Measurements from ENCODE around the gene TCL1A. TPM values are rescaled to one million over a fixed set of nuclear protein-coding genes. Genes with fewer than 3 reads are reported as not detected.

TCL1A gene
- total RNA-seq, 4 donors from 2014 or later: 2.6 TPM; not detected in 3

- no peak for DNase-seq
- Histone ChIP-seq H3K4me1 (no peaks in the 10 kb centered on the region), H3K36me3 (no peaks in the 10 kb centered on the region), H3K4me3 (no peak overlapping the region), H3K27ac (no peak overlapping the region), H3K9me3 (no peaks in the 10 kb centered on the region), H3K27me3 (no peaks in the 10 kb centered on the region)
- intact Hi-C loops (cut with DNase I; ENCODE audit: low total_unique reads): no loop called here
- TF ChIP-seq, protein P1, sequence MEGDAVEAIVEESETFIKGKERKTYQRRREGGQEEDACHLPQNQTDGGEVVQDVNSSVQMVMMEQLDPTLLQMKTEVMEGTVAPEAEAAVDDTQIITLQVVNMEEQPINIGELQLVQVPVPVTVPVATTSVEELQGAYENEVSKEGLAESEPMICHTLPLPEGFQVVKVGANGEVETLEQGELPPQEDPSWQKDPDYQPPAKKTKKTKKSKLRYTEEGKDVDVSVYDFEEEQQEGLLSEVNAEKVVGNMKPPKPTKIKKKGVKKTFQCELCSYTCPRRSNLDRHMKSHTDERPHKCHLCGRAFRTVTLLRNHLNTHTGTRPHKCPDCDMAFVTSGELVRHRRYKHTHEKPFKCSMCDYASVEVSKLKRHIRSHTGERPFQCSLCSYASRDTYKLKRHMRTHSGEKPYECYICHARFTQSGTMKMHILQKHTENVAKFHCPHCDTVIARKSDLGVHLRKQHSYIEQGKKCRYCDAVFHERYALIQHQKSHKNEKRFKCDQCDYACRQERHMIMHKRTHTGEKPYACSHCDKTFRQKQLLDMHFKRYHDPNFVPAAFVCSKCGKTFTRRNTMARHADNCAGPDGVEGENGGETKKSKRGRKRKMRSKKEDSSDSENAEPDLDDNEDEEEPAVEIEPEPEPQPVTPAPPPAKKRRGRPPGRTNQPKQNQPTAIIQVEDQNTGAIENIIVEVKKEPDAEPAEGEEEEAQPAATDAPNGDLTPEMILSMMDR (IDR thresholded peaks at IDR 0.05): no peak
- no peak for TF ChIP-seq POLR2A (IDR thresholded peaks at IDR 0.05)
Observed at GRCh38 chr14:95758331-95758730, 44.4 kb upstream of the TCL1A start.

DNA sequence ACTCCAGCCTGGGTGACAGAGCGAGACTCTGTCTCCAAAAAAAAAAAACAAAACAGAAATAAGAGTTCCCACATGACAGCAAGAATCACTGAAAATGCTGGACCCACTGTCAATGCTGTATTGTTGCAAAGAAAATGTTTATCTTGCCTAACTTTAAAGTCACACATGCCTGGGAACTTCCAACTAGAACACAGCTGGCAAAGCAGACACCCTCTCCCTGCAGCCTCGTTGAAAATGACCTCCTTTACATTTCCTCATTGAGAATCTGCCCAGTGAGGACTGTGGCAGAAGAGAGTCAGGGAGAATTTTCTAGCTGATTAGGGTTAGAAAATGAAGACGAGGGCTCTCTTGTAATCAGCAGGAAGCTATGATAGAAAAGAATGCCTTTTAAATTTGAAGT lies 42.8 kb upstream of the TCL1A start:
- no peak overlapping the region for H3K4me3 ChIP-seq
- DNase-seq: no peak
- intact Hi-C loops (cut with DNase I; ENCODE audit: low total_unique reads): no loop called here
- no peak for TF ChIP-seq POLR2A (IDR thresholded peaks at IDR 0.05)
- TF ChIP-seq, protein P1 (IDR thresholded peaks at IDR 0.05): no peak
- no peaks in the 10 kb centered on the region for H3K36me3 ChIP-seq
- no peak overlapping the region for H3K27ac ChIP-seq
- no peaks in the 10 kb centered on the region for H3K9me3 ChIP-seq
- H3K27me3 ChIP-seq: no peaks in the 10 kb centered on the region
- H3K4me1 ChIP-seq: no peaks in the 10 kb centered on the region

DNA sequence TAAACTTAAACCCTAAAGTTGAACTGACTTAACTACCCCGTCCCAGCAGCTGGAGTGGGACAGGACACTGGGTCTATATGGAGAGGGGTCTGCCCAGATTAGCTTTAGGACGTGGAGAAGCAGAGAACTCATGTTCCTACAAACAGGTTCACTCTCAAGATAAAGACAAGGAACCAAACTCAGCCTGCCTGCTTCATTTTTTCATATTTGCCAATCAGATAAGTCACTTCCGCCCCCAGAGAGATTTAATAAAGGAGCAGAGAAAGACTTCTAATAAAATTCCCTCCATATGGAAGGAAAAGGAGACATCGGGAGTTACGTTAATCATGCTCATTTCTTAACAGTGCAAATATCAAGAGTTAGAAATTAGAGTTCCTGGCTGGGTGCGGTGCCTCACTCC lies 42.2 kb upstream of the TCL1A start:
- DNase-seq: no peak
- Histone ChIP-seq H3K9me3 (no peaks in the 10 kb centered on the region), H3K36me3 (no peaks in the 10 kb centered on the region), H3K27me3 (no peaks in the 10 kb centered on the region), H3K4me3 (no peak overlapping the region), H3K4me1 (no peaks in the 10 kb centered on the region), H3K27ac (no peak overlapping the region)
- intact Hi-C loops (cut with DNase I; ENCODE audit: low total_unique reads): no loop called here
- TF ChIP-seq, protein P1 (IDR thresholded peaks at IDR 0.05): no peak

DNA sequence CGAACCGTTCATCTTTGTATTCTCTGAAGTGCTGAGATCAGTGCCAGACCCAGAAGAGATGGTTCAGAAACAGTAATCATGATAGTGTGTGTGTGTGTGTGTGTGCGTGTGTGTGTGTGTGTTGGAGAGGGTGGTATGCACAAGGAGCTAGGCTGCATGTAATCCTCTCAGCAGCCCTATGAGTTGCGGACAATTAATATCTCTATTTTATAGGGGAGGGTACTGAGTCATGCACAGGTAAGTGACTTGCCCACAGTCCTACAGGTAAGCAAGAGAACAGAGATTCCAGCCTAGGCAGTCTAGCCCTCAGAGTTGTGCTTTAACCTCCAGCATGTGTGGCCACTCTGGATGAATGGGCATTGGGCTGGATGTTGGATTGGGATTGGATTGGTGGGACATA lies 27.9 kb upstream of the TCL1A start:
- H3K36me3 ChIP-seq: no peaks in the 10 kb centered on the region
- no peak overlapping the region for H3K4me3 ChIP-seq
- H3K9me3 ChIP-seq: no peaks in the 10 kb centered on the region
- H3K27ac ChIP-seq: no peak overlapping the region
- TF ChIP-seq, protein P1 (IDR thresholded peaks at IDR 0.05): no peak
- TF ChIP-seq POLR2A (IDR thresholded peaks at IDR 0.05): no peak
- intact Hi-C loops (cut with DNase I; ENCODE audit: low total_unique reads): no loop called here
- H3K4me1 ChIP-seq: no peaks in the 10 kb centered on the region
- no peaks in the 10 kb centered on the region for H3K27me3 ChIP-seq
- DNase-seq: no peak

DNA sequence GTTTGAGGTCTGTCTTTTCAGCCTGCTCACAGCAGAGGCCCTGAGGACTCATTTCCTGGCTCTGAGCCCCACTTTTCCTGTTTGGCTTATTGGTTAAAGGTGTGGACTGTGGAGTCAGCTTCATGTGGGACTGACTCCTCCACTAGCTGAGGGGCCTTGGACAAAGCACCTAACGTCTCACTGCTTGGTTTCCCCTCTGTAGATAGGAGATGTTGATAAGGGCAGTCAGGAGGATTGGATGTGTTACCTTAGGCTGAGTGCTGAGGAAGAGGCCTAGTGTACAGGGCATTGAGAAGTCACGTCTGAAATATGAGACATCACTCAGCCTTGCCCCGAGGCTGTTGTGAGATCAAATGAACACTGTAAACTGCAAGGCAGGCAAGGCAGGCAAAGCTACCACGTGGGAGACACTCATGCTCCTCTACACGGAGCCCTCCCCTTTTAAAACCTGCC lies 27.1 kb upstream of the TCL1A start:
- H3K36me3 ChIP-seq: no peaks in the 10 kb centered on the region
- H3K4me1 ChIP-seq: no peaks in the 10 kb centered on the region
- no peaks in the 10 kb centered on the region for H3K9me3 ChIP-seq
- H3K27me3 ChIP-seq: no peaks in the 10 kb centered on the region
- H3K4me3 ChIP-seq: no peak overlapping the region
- DNase-seq: no peak
- intact Hi-C loops (cut with DNase I; ENCODE audit: low total_unique reads): no loop called here
- H3K27ac ChIP-seq: no peak overlapping the region
- TF ChIP-seq, protein P1 (IDR thresholded peaks at IDR 0.05): no peak
- TF ChIP-seq POLR2A (IDR thresholded peaks at IDR 0.05): no peak
